GM18519 (cell line): ENCODE data around the gene CGNL1.

Experiments used
- ATAC-seq: cut with Tn5 transposase; IDR thresholded peaks from one replicate; pipeline ENCODE4 v1.9.1; 2021; ENCODE audit warnings: mild to moderate bottlenecking, moderate library complexity; ENCODE audit not compliant: unreplicated experiment, low FRiP score

Gene CGNL1

DNA sequence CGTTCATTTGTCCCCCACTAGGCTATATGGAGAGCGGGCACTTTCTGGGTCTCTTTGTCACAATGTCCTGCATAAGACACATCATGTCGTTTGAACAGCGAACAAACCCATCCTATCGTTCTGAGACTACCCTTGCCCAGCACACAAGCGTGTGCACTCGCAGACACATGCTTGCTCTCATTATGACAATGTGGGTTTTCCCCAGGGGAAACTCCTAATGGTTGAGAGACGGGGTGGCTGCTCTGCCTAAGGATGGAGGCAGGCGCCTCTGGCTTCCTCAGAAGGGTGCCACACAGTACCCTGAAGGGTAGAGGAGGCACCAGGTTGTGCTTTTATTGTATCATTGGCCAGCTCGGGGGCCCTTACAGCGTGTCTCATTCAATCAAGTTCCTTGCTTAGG, 164.4 kb downstream of the CGNL1 start:
- ATAC-seq, result peak; percentile 90

- ATAC-seq, result no peak
These were observed 165.0 kb downstream of the CGNL1 start for GRCh38 chr15:57541271-57541670.

DNA sequence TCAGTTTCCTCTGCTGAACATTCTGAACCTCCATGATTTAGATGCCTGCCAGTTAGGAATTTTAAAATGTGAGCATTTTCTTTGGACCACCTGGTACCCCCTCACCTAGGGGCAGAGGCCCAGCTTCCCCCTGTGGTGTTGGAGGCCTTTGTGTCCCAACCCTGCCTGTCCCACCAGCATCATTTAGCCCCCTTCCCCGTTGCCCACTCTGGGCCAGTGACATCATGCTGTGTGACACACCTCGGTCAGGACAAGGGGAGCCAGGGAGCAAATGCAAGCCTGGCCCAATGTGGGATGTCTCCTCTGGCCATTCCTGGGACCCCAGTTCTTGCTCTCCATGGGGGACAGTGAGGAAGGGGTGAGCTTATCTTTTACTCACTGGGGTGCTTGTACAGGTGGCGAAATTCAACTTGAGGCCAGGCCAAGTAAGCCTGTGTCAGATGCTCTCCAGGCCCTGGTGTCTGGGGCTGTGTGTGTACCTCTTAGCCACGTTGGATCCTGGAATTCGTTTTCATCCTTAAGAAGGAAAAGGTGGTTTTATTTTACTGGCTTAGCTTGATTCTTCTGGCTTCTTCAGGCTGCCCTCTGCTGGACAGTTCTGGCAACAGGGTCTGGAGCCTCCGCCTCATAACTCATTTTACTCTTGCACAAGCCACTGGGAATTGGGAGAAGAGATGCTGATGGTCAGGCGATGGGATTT, 165.7 kb downstream of the CGNL1 start:
- ATAC-seq, result no peak

GRCh38 chr15:57542505-57542817, 166.2 kb downstream of the CGNL1 start:
- no peak for ATAC-seq

GRCh38 chr15:57544848-57545480, 168.7 kb downstream of the CGNL1 start:
- ATAC-seq, result no peak

DNA sequence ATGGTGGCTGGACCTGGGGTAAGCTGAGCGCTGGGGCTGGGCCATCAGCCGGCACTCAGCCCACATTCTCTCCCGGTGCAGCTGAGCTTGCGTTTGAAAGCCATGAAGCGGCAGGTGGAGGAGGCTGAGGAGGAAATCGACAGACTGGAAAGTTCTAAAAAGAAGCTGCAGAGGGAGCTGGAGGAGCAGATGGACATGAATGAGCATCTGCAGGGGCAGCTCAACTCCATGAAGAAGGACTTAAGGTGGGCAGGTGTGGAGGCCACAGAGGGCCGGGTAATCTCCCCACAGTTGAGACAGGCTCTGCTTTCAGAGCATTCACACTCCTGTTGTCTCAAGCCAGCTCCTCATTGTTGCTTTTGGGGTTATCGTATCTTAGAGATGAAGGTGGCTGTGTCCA, 169.7 kb downstream of the CGNL1 start:
- ATAC-seq, result no peak

- ATAC-seq, result no peak
These were observed 171.0 kb downstream of the CGNL1 start for GRCh38 chr15:57547243-57547755.

DNA sequence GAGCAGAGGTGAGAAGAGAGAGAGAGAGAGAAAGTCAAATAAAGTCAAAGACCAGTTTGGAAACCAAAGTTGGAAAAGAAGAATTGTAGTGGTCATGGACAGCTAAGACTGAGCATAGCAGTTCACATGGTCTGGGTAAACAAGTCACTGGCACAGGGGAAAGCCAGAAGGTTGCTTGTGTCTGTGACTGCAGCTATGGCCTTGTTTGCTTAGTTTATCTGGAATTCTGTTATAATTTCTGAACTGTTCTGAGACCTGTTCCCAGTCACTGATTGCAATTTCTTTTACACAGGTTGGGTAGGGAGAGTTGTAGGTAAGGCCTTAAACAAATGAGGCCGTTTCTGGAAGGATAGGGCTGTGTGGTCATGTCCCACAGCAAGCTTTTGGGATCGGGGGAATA, 172.0 kb downstream of the CGNL1 start:
- no peak for ATAC-seq

DNA sequence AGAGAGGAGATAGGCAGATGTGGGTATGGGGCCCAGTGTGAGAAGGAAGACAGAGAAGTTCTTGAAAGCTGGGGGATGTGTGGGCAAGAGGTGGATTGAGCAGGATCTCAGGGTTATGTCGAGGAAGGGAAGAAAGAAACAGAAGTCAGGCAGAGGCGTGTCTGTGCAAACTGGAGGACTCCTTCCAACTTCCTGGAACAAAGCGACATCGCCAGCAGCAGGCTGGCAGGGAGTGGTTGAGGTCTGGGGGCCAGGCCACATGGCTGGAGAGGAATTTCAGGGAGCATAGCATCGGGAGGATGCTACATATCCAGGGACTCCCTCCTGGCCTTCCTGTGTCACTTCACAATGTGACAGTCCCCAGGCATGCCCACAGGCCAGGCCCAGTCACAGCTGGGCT, 172.5 kb downstream of the CGNL1 start:
- ATAC-seq, result no peak

DNA sequence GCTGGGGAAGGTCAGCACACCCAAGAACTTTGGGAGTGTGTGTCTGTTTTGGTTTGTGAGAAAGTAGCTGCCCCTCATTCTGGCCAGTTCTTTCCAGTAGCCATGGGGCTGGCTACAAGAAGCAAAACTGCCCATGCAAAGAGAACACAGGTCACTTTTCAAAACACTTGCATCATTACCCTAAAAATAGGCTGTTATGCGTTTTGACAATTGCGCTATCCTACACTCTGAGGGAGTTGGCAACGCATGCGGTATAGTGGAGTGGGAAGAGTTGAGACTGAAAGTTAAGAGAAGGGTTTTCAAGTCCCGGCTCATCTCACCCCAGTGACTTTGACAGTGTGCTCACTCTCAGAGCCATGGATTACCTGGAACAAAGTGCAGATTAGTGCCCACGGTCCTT, 173.6 kb downstream of the CGNL1 start:
- ATAC-seq, result no peak

- ATAC-seq, result no peak
These were observed 174.3 kb downstream of the CGNL1 start for GRCh38 chr15:57550640-57551039.

- no peak for ATAC-seq
These were observed 175.7 kb downstream of the CGNL1 start for GRCh38 chr15:57551715-57552677.

GRCh38 chr15:57552678-57553334, 176.5 kb downstream of the CGNL1 start:
- no peak for ATAC-seq

- no peak for ATAC-seq
These were observed 177.2 kb downstream of the CGNL1 start for GRCh38 chr15:57553526-57553925.

DNA sequence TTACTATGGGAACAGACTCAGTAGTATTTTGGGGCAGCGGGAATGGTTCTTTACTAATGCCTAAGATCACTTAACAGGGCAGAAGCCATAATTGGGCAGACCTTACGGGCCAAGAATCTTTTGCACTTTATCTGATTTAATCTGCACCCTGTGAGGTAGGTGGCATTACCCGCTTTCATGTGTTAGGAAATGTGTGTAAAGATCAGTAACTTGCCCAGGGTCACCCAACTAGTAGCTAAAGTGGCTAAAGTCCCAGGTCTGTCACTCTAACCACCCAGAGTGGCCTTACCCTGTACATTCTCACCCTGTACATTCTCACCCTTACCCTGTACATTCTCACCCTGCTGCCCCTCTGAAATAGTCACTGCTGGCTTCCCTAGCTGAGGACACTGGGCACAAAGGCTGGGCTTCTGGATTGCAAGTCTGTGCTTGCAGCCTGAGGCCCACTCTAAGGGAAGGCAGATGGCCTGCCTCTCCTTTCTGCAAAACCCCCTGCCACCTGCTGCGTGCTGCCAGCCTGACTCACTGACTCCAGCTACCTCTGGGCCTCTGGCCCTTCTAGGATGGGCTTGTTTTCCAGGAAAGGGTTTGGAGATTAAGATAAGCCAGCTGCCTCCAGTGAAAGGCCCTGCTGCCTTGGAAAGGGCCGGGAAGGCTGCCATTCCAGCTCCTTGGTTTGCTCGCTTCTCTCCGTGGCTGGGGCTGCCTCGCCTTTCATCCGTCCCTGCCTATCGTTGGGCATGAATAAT, 177.9 kb downstream of the CGNL1 start:
- ATAC-seq, result no peak

- no peak for ATAC-seq
These were observed 178.5 kb downstream of the CGNL1 start for GRCh38 chr15:57554812-57555179.

DNA sequence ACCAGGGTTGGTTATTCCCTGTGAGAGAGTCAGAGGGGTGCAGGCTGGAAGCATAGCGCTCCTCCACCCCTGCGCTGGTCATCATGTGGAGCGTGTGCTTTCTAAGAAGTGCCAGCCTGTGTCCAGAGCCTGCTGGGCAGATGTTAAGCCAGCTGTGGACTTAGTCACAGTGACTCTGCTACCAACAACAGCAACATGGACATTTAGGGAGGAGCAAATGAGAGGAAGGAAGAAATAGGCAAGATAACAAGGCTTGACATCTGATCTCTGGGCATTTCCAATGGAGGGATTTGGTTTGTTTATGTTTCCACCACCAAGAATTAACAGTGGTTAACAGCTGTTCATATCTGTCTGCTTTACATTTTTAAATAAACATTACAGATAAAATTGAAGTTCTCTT, 179.0 kb downstream of the CGNL1 start:
- no peak for ATAC-seq

DNA sequence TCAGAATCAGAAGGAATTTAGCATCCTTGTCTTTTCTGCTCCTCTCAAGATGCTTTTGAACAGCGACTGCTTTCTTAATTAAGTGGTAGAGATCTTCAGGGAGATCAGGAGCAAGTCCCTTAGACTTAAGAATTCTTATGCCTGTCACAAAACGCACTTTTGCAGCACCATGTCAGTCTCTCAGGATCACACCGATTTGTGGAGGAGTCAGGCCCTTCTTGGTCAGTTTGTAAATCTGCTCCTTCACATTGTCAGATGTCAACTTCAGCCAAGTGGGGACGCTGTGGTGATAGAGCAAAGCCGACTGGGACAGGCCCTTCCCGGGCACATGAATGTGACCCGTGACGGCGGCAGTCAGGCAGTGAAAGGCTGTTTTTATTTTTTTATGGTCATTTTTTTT, 179.7 kb downstream of the CGNL1 start:
- no peak for ATAC-seq

- no peak for ATAC-seq
These were observed 181.0 kb downstream of the CGNL1 start for GRCh38 chr15:57557267-57557666.

GRCh38 chr15:57557810-57558209, 181.5 kb downstream of the CGNL1 start:
- no peak for ATAC-seq
